Endothelial cell of umbilical vein (primary cell): Measurements from ENCODE around the gene KRTAP17-1. TPM values are rescaled to one million over a fixed set of nuclear protein-coding genes. Genes with fewer than 3 reads are reported as not detected.
"Not testable (repeated sequence)": the region's sequence is repeated elsewhere in the genome, so short reads cannot be mapped to it uniquely, and the experiment has no call there.

ENCODE experiments used
- BruUV-seq: library from RNA; stranded (reverse); fragments of 400-500 nt; replicated peaks from 2 replicates; lab custom pipeline; 2021; lab: Mats Ljungman, UMichigan
- CTCF ChIA-PET: fragments of 300-600, 350-600 bp; sonication (Branson Sonifier 250); formaldehyde crosslinking; loops from one replicate; lab custom pipeline; 2021; ENCODE audit warnings: antibody characterized with exemption, inconsistent platforms; lab: Charles Lee
- POLR2A ChIA-PET: fragments of 300-600, 350-600 bp; sonication (Branson Sonifier 250); formaldehyde crosslinking; loops from one replicate; lab custom pipeline; 2021; ENCODE audit warnings: antibody characterized with exemption, inconsistent platforms; lab: Charles Lee
- DNase-seq: peaks from one replicate; pipeline ENCODE4 v3.0.0-alpha.2; 2011; ENCODE audit warnings: low read depth, low spot score
- FAIRE-seq: peaks from 2 replicates; lab custom pipeline; 2011; peaks lifted over from hg19 to GRCh38; lab: Jason Lieb, UNC
- H2AFZ ChIP-seq: 2 replicates; pipeline ENCODE4 v1.6.0; 2012; ENCODE audit warnings: low read depth, low read length, control low read depth, inconsistent platforms
- H3K27ac ChIP-seq: 2 replicates; pipeline ENCODE4 v1.5.1; 2011; ENCODE audit warnings: low read depth, mild to moderate bottlenecking, control low read depth, low read length, moderate library complexity; ENCODE audit not compliant: insufficient read depth
- H3K27me3 ChIP-seq, 2 experiments: 2 replicates each; pipeline versions ENCODE4 v1.6.0 to v1.6.1; 2011; ENCODE audit warnings: low read length in 2 of 2, mixed read lengths in 1 of 2; ENCODE audit not compliant: control insufficient read depth in 2 of 2, insufficient read depth in 2 of 2
- H3K36me3 ChIP-seq, 2 experiments: 2 replicates in 1 of 2; 3 replicates in 1 of 2; pipeline ENCODE4 v1.5.1; 2011; ENCODE audit warnings: low read length in 2 of 2, mild to moderate bottlenecking in 1 of 2, moderate library complexity in 1 of 2; ENCODE audit not compliant: control insufficient read depth in 2 of 2, insufficient read depth in 2 of 2; ENCODE audit errors: extremely low read depth in 1 of 2
- H3K4me1 ChIP-seq: 3 replicates; pipeline ENCODE4 v1.5.1; 2011; ENCODE audit warnings: mild to moderate bottlenecking, low read length; ENCODE audit not compliant: control insufficient read depth, insufficient read depth; ENCODE audit errors: extremely low read depth
- H3K4me2 ChIP-seq: 2 replicates; pipeline ENCODE4 v1.6.1; 2011; ENCODE audit warnings: low read length, control low read depth, mixed read lengths; ENCODE audit not compliant: insufficient read depth
- H3K4me3 ChIP-seq, 3 experiments: fragments of 200-600 bp in 1 of 3; sonication (generic), shearing (Covaris generic) in 1 of 3; replicated peaks in 1 of 3; 2 replicates each; pipeline ENCODE4 v1.5.1; 2011 to 2016; ENCODE audit warnings: control low read depth in 3 of 3, low read length in 3 of 3, mild to moderate bottlenecking in 2 of 3, inconsistent platforms in 1 of 3, low read depth in 1 of 3, moderate library complexity in 1 of 3; ENCODE audit not compliant: insufficient read depth in 1 of 3
- H3K79me2 ChIP-seq: 2 replicates; pipeline ENCODE4 v1.6.0; 2012; ENCODE audit warnings: low read length, inconsistent platforms; ENCODE audit not compliant: control insufficient read depth, insufficient read depth
- H3K9ac ChIP-seq: replicated peaks from 2 replicates; pipeline ENCODE3; 2011; ENCODE audit warnings: low read length, control low read depth; ENCODE audit not compliant: insufficient read depth; ENCODE audit errors: extremely low read depth
- H3K9me1 ChIP-seq: replicated peaks from 3 replicates; pipeline ENCODE4 v1.6.0; 2011; ENCODE audit warnings: mild to moderate bottlenecking, low read length; ENCODE audit not compliant: control insufficient read depth, insufficient read depth; ENCODE audit errors: extremely low read depth
- H3K9me3 ChIP-seq: replicated peaks from 2 replicates; pipeline ENCODE4 v1.5.1; 2012; ENCODE audit warnings: low read length, inconsistent platforms; ENCODE audit not compliant: control insufficient read depth, insufficient read depth
- H4K20me1 ChIP-seq: replicated peaks from 2 replicates; pipeline ENCODE3; 2011; ENCODE audit warnings: mild to moderate bottlenecking, low read length; ENCODE audit not compliant: control insufficient read depth, insufficient read depth; ENCODE audit errors: extremely low read depth
- MAX ChIP-seq: IDR thresholded peaks from 2 replicates; pipeline ENCODE4 v1.6.1; 2011; ENCODE audit not compliant: insufficient read depth, insufficient read length
- POLR2A ChIP-seq: IDR thresholded peaks from 2 replicates; pipeline ENCODE4 v1.6.1; 2012; ENCODE audit warnings: low read depth, mild to moderate bottlenecking, control low read depth, low read length
- dilution Hi-C: fragments of 300-500 bp; cut with MboI; formaldehyde crosslinking; loops from one replicate; pipeline ENCODE4 v1.15.0; 2019; ENCODE audit warnings: low sequenced_read_pairs; ENCODE audit not compliant: extremely low pct_ligation_motif_present
- intact Hi-C: fragments of 100-400 bp; cut with micrococcal nuclease; formaldehyde crosslinking; loops from one replicate; pipeline ENCODE4 v1.10.0; 2022
- polyA plus RNA-seq, 4 experiments: library from polyadenylated mRNA; depleted of rRNA in 3 of 4; stranded (reverse) in 3 of 4; unstranded in 1 of 4; fragments of >200 nt; gene quantifications; 2 replicates each; pipeline versions ENCODE4 v1.2.1 to v1.2.3, GENCODE V29; 2011 to 2012; ENCODE audit warnings: missing spikeins in 1 of 4
- total RNA-seq: library from RNA; stranded (reverse); gene quantifications from 2 replicates; pipeline ENCODE4 v1.2.3, GENCODE V29; 2021

Gene KRTAP17-1
- total and polyA plus RNA-seq, 2 donors (not counting 3 experiments of a cell fraction or from before 2014, with no cell fraction given) = not detected

- H3K27ac ChIP-seq = no peak overlapping the region
- no peaks in the 10 kb centered on the region for H3K4me1 ChIP-seq
- H3K4me3 ChIP-seq = no peak overlapping the region
- no peaks in the 10 kb centered on the region for H3K9me3 ChIP-seq
- no peaks in the 10 kb centered on the region for H3K9me1 ChIP-seq
- DNase-seq (no peak), FAIRE-seq (no peak)
- no peaks in the 10 kb centered on the region for H3K36me3 ChIP-seq
- ChIA-PET POLR2A (no interaction called here), CTCF (no interaction called here)
- no peak overlapping the region for H3K9ac ChIP-seq
- TF ChIP-seq POLR2A = no peak
- TF ChIP-seq MAX = no peak
- no peak overlapping the region for H2AFZ ChIP-seq
- BruUV-seq = no TSS peak
- H3K79me2 ChIP-seq = no peaks in the 10 kb centered on the region
- H3K27me3 ChIP-seq = no peaks in the 10 kb centered on the region
- no peaks in the 10 kb centered on the region for H4K20me1 ChIP-seq
- intact Hi-C loops = no loop called here
- no peak overlapping the region for H3K4me2 ChIP-seq
- dilution Hi-C loops = no loop called here
These were observed 43.7 kb downstream of the KRTAP17-1 start for GRCh38 chr17:41271858-41272257.

- H3K36me3 ChIP-seq, BruUV-seq, H4K20me1 ChIP-seq, H3K4me1 ChIP-seq, DNase-seq, H3K27me3 ChIP-seq, H3K4me3 ChIP-seq, H2AFZ ChIP-seq, intact Hi-C loops, H3K9me1 ChIP-seq, FAIRE-seq, H3K9me3 ChIP-seq, CTCF ChIA-PET, dilution Hi-C loops, H3K79me2 ChIP-seq, POLR2A ChIA-PET, H3K27ac ChIP-seq, H3K9ac ChIP-seq, H3K4me2 ChIP-seq: not testable (repeated sequence)
These were observed 44.2 kb downstream of the KRTAP17-1 start for GRCh38 chr17:41271323-41271722.
